MM.1S (cell line): ENCODE data around the gene FN3KRP.

Experiments used
- DNase-seq: peaks from one replicate; pipeline ENCODE4 v3.0.0-alpha.2; 2015
- H2AFZ ChIP-seq: fragments of 300-600 bp; sonication (generic); 2 replicates; pipeline ENCODE4 v1.6.0; 2016; ENCODE audit warnings: antibody characterized with exemption, low read length
- H3F3A ChIP-seq: fragments of 300-600 bp; sonication (generic); 2 replicates; pipeline ENCODE4 v1.6.1; 2016; ENCODE audit warnings: mild to moderate bottlenecking, antibody characterized with exemption, low read length, moderate library complexity, mixed read lengths; ENCODE audit not compliant: insufficient read depth
- H3K27ac ChIP-seq: fragments of 300-600 bp; sonication (generic); 2 replicates; pipeline ENCODE4 v1.5.1; 2016; ENCODE audit warnings: mild to moderate bottlenecking, low read length
- H3K27me3 ChIP-seq: fragments of 300-600 bp; sonication (generic); replicated peaks from 2 replicates; pipeline ENCODE4 v1.6.0; 2016; ENCODE audit warnings: low read length; ENCODE audit not compliant: insufficient read depth
- H3K36me3 ChIP-seq: fragments of 300-600 bp; sonication (generic); replicated peaks from 2 replicates; pipeline ENCODE4 v1.6.1; 2016; ENCODE audit warnings: mild to moderate bottlenecking, low read length, mixed read lengths; ENCODE audit not compliant: insufficient read depth
- H3K4me1 ChIP-seq: fragments of 300-600 bp; sonication (generic); 2 replicates; pipeline ENCODE4 v1.6.1; 2016; ENCODE audit warnings: low read length, mixed read lengths
- H3K4me2 ChIP-seq: fragments of 300-600 bp; sonication (generic); 2 replicates; pipeline ENCODE4 v1.6.0; 2016; ENCODE audit warnings: low read depth, low read length
- H3K4me3 ChIP-seq: fragments of 300-600 bp; sonication (generic); 2 replicates; pipeline ENCODE4 v1.5.1; 2016; ENCODE audit warnings: low read length, mixed read lengths
- H3K79me2 ChIP-seq: fragments of 300-600 bp; sonication (generic); 2 replicates; pipeline ENCODE4 v1.6.1; 2016; ENCODE audit warnings: mixed run types, low read length, mixed read lengths
- H3K9ac ChIP-seq: fragments of 300-600 bp; sonication (generic); 2 replicates; pipeline ENCODE4 v1.6.1; 2016; ENCODE audit warnings: low read length, mixed read lengths
- H3K9me2 ChIP-seq: fragments of 300-600 bp; sonication (generic); replicated peaks from 2 replicates; pipeline ENCODE4 v1.6.1; 2016; ENCODE audit warnings: mild to moderate bottlenecking, low read length, mixed read lengths; ENCODE audit not compliant: insufficient read depth
- H3K9me3 ChIP-seq: fragments of 300-600 bp; sonication (generic); replicated peaks from 2 replicates; pipeline ENCODE4 v1.6.1; 2016; ENCODE audit warnings: mild to moderate bottlenecking, low read length, mixed read lengths; ENCODE audit not compliant: insufficient read depth
- H4K20me1 ChIP-seq: fragments of 300-600 bp; sonication (generic); 2 replicates; pipeline ENCODE4 v1.6.1; 2016; ENCODE audit warnings: mild to moderate bottlenecking, low read length, moderate library complexity, mixed read lengths; ENCODE audit not compliant: insufficient read depth
- CTCF ChIP-seq: fragments of 300-600 bp; sonication (generic); IDR thresholded peaks from 2 replicates; pipeline ENCODE4 v1.5.1; 2016; ENCODE audit warnings: antibody characterized with exemption, low read length, mixed read lengths
- EZH2 ChIP-seq: fragments of 300-600 bp; sonication (generic); optimal IDR thresholded peaks from 2 replicates; pipeline ENCODE3; 2017; ENCODE audit warnings: low read depth, mild to moderate bottlenecking, antibody characterized with exemption, low read length, mixed read lengths
- EZH2phosphoT487 ChIP-seq: fragments of 300-600 bp; sonication (generic); IDR thresholded peaks from 2 replicates; pipeline ENCODE4 v1.6.1; 2018; ENCODE audit warnings: antibody characterized with exemption, low read length

FN3KRP gene

GRCh38 chr17:82686366-82687324, 29.9 kb upstream of the FN3KRP start:
- Histone ChIP-seq H3K9me2 (no peaks in the 10 kb centered on the region), H3K4me1 (no peaks in the 10 kb centered on the region), H3K36me3 (no peaks in the 10 kb centered on the region), H3K27ac (no peak overlapping the region), H3K79me2 (no peaks in the 10 kb centered on the region), H2AFZ (no peak overlapping the region), H4K20me1 (no peaks in the 10 kb centered on the region), H3F3A (no peaks in the 10 kb centered on the region), H3K4me2 (no peak overlapping the region), H3K27me3 (no peaks in the 10 kb centered on the region), H3K9ac (no peak overlapping the region), H3K4me3 (no peak overlapping the region), H3K9me3 (no peaks in the 10 kb centered on the region)
- DNase-seq: no peak
- TF ChIP-seq EZH2phosphoT487 (no peak), CTCF (no peak), EZH2 (no peak)

- Histone ChIP-seq H3F3A (no peaks in the 10 kb centered on the region), H3K4me1 (no peaks in the 10 kb centered on the region), H3K27ac (no peak overlapping the region), H4K20me1 (no peaks in the 10 kb centered on the region), H3K36me3 (no peaks in the 10 kb centered on the region), H3K4me2 (no peak overlapping the region), H3K9ac (no peak overlapping the region), H3K9me3 (no peaks in the 10 kb centered on the region), H2AFZ (no peak overlapping the region), H3K4me3 (no peak overlapping the region), H3K9me2 (no peaks in the 10 kb centered on the region), H3K27me3 (no peaks in the 10 kb centered on the region), H3K79me2 (no peaks in the 10 kb centered on the region)
- no peak for TF ChIP-seq EZH2phosphoT487
- TF ChIP-seq CTCF: no peak
- TF ChIP-seq EZH2: no peak
- DNase-seq: no peak
These were observed 29.1 kb upstream of the FN3KRP start for GRCh38 chr17:82687375-82687861.

GRCh38 chr17:82687871-82688270, 28.6 kb upstream of the FN3KRP start:
- DNase-seq: no peak
- Histone ChIP-seq H3K79me2 (no peaks in the 10 kb centered on the region), H3K27ac (no peak overlapping the region), H3K4me2 (no peak overlapping the region), H3K9ac (no peak overlapping the region), H4K20me1 (no peaks in the 10 kb centered on the region), H3K36me3 (no peaks in the 10 kb centered on the region), H3K9me2 (no peaks in the 10 kb centered on the region), H3K4me1 (no peaks in the 10 kb centered on the region), H3F3A (no peaks in the 10 kb centered on the region), H3K9me3 (no peaks in the 10 kb centered on the region), H3K27me3 (no peaks in the 10 kb centered on the region), H2AFZ (no peak overlapping the region), H3K4me3 (no peak overlapping the region)
- no peak for TF ChIP-seq EZH2
- TF ChIP-seq EZH2phosphoT487: no peak
